Measurements from ENCODE around the gene MUC4. TPM values are rescaled to one million over a fixed set of nuclear protein-coding genes. Genes with fewer than 3 reads are reported as not detected.

Gene MUC4
- total RNA-seq, 1 donor from 2014 or later: not detected

GRCh38 chr3:195698647-195699387 is 112.9 kb downstream of the MUC4 start:
- H3K36me3 Mint-ChIP-seq (ENCODE audit: low read depth): peaks cover 22% of the 10 kb centered on the region
- H3K4me1 Mint-ChIP-seq (ENCODE audit: low read depth): peaks cover 32% of the 10 kb centered on the region
- no peak for DNase-seq (ENCODE audit: low spot score)
- no peaks in the 10 kb centered on the region for H3K9me3 Mint-ChIP-seq (ENCODE audit: low read depth)
- peak overlapping the region; percentile 33 for H3K27ac Mint-ChIP-seq (ENCODE audit: unreplicated experiment)
- no peak overlapping the region for H3K4me3 Mint-ChIP-seq (ENCODE audit: unreplicated experiment)
- TF ChIP-seq, protein P1, sequence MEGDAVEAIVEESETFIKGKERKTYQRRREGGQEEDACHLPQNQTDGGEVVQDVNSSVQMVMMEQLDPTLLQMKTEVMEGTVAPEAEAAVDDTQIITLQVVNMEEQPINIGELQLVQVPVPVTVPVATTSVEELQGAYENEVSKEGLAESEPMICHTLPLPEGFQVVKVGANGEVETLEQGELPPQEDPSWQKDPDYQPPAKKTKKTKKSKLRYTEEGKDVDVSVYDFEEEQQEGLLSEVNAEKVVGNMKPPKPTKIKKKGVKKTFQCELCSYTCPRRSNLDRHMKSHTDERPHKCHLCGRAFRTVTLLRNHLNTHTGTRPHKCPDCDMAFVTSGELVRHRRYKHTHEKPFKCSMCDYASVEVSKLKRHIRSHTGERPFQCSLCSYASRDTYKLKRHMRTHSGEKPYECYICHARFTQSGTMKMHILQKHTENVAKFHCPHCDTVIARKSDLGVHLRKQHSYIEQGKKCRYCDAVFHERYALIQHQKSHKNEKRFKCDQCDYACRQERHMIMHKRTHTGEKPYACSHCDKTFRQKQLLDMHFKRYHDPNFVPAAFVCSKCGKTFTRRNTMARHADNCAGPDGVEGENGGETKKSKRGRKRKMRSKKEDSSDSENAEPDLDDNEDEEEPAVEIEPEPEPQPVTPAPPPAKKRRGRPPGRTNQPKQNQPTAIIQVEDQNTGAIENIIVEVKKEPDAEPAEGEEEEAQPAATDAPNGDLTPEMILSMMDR (IDR thresholded peaks at IDR 0.05): no peak
- no peaks in the 10 kb centered on the region for H3K27me3 Mint-ChIP-seq (ENCODE audit: low read depth)

DNA sequence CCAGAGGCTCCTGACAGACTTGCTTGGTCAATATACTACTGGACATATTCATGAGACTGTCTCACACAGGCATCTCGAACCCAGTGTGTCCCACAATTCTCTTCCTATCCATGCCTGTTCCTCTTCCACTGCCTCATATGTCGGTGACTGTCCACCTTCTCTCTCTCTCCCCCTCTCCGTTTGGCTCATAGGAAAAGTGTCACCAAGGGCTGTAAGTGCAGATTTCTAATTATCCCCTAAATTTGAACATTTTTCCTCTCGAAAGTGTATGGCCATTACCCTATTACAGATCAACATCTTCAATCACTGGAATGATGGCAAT is 113.4 kb downstream of the MUC4 start:
- no peaks in the 10 kb centered on the region for H3K27me3 Mint-ChIP-seq (ENCODE audit: low read depth)
- H3K4me1 Mint-ChIP-seq (ENCODE audit: low read depth): peaks cover 32% of the 10 kb centered on the region
- TF ChIP-seq, protein P1 (IDR thresholded peaks at IDR 0.05): no peak
- peak overlapping the region; percentile 72 for H3K27ac Mint-ChIP-seq (ENCODE audit: unreplicated experiment)
- no peaks in the 10 kb centered on the region for H3K9me3 Mint-ChIP-seq (ENCODE audit: low read depth)
- DNase-seq (ENCODE audit: low spot score): no peak
- no peak overlapping the region for H3K4me3 Mint-ChIP-seq (ENCODE audit: unreplicated experiment)
- peaks cover 25% of the 10 kb centered on the region for H3K36me3 Mint-ChIP-seq (ENCODE audit: low read depth)

DNA sequence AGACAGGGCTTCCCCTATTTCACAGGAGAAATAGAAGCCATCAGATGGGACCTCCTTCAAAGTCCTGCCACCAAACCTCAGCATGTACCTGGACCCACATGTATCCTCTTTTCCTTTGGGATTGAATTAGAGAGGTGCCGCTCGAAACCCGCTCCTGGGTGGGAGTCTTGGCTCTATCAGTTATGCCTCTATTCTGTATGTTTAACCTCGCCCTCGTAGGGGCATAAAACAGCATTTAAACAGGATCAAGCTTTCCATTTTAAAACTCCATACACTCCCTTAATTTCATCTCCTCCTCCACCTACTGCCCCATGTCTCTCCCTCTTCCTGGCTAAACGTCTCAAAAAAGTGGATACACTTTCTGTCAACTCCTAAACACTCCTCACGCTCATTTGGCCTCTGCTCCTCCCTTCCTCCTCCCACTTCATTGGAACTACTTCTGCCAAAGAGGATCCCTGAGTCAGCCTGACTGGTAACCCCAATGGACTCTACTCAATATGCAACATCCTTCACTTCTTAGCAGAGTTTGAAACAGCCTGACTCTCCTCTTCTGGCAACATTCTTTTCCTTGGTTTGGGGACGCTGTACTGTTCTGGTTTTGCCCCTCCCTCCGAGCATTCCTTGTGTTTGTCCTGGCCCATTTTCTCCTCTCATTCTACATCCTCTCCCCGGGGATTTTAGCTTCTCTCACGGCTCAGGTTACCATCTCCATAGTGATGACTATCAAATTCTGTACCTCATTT is 114.0 kb downstream of the MUC4 start:
- Mint-ChIP-seq H3K27ac (ENCODE audit: unreplicated experiment) (peak overlapping the region; percentile 72), H3K9me3 (ENCODE audit: low read depth) (no peaks in the 10 kb centered on the region), H3K4me1 (ENCODE audit: low read depth) (peaks cover 34% of the 10 kb centered on the region), H3K36me3 (ENCODE audit: low read depth) (peaks cover 29% of the 10 kb centered on the region), H3K27me3 (ENCODE audit: low read depth) (no peaks in the 10 kb centered on the region), H3K4me3 (ENCODE audit: unreplicated experiment) (no peak overlapping the region)
- TF ChIP-seq, protein P1 (IDR thresholded peaks at IDR 0.05): no peak
- no peak for DNase-seq (ENCODE audit: low spot score)

Small RNA genes lying within 50 kb of the gene (microRNA-seq; reads per million reads assigned to microRNA genes)
- not detected for gene MIR570 (ENCODE audit: borderline number of aligned reads)

Other genes starting within 250 kb of the MUC4 start
- 2.1 to 26.1 TPM (median 2.9 TPM) in 3 replicates for gene APOD, start 228.0 kb downstream of the MUC4 start, total RNA-seq
- 2.2 to 8.4 TPM (median 3.0 TPM) in 3 replicates for gene MUC20, start 91.0 kb downstream of the MUC4 start, total RNA-seq
- gene TNK2, start 96.6 kb upstream of the MUC4 start, total RNA-seq: 35.5 to 39.8 TPM (median 38.6 TPM) in 3 replicates

All from chondrocyte (in vitro differentiated cells).